ENCODE data around the gene KLHL18. TPM values are rescaled to one million over a fixed set of nuclear protein-coding genes. Genes with fewer than 3 reads are reported as not detected.
"Not testable (repeated sequence)": the region's sequence is repeated elsewhere in the genome, so short reads cannot be mapped to it uniquely, and the experiment has no call there.

The KLHL18 gene
- total and polyA plus RNA-seq, 7 donors = 44.2 to 170 (median 68.7) TPM

DNA sequence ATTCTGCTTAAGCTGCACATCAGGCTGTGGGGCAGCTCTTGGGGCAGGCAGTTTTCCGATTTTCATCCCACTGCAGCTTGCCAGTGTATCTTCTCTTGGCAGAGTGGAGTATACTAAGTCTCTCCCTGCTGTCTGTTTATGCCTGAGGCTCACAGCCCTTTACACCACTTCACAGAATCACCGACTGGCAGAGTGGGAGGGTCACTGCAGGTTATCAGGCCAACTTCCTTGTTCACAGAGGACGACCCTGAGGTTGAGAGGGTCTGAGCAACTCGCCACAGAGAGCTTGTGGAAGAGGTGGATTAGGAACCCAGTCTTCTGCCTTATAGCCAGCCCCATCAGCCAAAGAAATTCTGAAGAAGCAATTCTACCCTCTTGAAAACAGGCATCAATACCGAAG is 31.1 kb upstream of the KLHL18 start:
- Histone ChIP-seq H3K36me3 (ENCODE audit: insufficient read depth in 1 of 2, low read depth in 1 of 2) (no peaks in the 10 kb centered on the region), H3K9me3 (no peaks in the 10 kb centered on the region), H3K4me3 (no peak overlapping the region), H3K4me1 (peaks cover 5% of the 10 kb centered on the region), H3K27me3 (ENCODE audit: insufficient read depth in 3 of 3, low read length in 2 of 3) (no peaks in the 10 kb centered on the region), H3K27ac (no peak overlapping the region)
- TF ChIP-seq, protein P1, sequence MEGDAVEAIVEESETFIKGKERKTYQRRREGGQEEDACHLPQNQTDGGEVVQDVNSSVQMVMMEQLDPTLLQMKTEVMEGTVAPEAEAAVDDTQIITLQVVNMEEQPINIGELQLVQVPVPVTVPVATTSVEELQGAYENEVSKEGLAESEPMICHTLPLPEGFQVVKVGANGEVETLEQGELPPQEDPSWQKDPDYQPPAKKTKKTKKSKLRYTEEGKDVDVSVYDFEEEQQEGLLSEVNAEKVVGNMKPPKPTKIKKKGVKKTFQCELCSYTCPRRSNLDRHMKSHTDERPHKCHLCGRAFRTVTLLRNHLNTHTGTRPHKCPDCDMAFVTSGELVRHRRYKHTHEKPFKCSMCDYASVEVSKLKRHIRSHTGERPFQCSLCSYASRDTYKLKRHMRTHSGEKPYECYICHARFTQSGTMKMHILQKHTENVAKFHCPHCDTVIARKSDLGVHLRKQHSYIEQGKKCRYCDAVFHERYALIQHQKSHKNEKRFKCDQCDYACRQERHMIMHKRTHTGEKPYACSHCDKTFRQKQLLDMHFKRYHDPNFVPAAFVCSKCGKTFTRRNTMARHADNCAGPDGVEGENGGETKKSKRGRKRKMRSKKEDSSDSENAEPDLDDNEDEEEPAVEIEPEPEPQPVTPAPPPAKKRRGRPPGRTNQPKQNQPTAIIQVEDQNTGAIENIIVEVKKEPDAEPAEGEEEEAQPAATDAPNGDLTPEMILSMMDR (IDR thresholded peaks at IDR 0.05) = no peak
- ATAC-seq (no peak), DNase-seq (no peak)
- intact Hi-C loops (cut with DNase I) = loop anchor here (2.0 kb wide), 1 partner anchor 73 kb away; no protein-coding TSS in a partner anchor
- 57 to 68% (median 67%) methylated on average over 5 of the region's 5 CpGs for WGBS, 3 donors

DNA sequence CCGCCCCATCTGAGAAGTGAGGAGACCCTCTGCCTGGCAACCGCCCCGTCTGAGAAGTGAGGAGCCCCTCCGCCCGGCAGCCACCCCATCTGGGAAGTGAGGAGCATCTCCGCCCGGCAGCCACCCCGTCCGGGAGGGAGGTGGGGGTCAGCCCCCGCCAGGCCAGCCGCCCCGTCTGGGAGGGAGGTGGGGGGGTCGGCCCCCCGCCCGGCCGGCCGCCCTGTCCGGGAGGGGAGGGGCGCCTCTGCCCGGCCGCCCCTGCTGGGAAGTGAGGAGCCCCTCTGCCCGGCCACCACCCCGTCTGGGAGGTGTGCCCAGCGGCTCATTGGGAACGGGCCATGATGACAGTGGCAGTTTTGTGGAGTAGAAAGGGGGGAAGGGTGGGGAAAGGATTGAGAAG is 26.4 kb upstream of the KLHL18 start:
- H3K4me1 ChIP-seq; H3K27ac ChIP-seq; H3K4me3 ChIP-seq; intact Hi-C loops (cut with DNase I); H3K9me3 ChIP-seq; H3K27me3 ChIP-seq (ENCODE audit: insufficient read depth in 3 of 3, low read length in 2 of 3); ATAC-seq; H3K36me3 ChIP-seq (ENCODE audit: insufficient read depth in 1 of 2, low read depth in 1 of 2); DNase-seq: not testable (repeated sequence)
- 76 to 85% (median 80%) methylated on average over 16 to 21 of the region's 25 CpGs for WGBS, 3 donors

DNA sequence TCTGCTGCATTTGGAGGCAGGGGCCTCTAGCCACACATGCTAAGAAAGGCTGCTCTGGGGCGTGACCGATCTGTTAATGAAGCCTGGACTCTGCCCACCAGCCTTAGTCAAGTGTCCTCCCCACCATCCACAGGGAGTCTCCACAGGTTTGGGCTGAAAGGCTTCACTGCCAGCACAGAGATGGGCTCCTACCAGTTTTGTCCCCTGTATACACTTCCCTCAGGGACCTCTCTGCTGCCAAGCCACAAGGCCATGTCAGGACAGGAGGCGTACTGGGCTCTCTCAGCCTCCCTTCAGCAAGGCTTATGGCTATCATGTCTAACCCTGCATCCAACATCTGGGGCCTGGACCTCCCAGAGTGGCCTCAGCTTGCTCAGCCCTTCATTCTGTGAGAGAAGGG is 23.6 kb upstream of the KLHL18 start:
- Histone ChIP-seq H3K9me3 (no peaks in the 10 kb centered on the region), H3K4me1 (no peaks in the 10 kb centered on the region), H3K36me3 (ENCODE audit: insufficient read depth in 1 of 2, low read depth in 1 of 2) (no peaks in the 10 kb centered on the region), H3K27ac (no peak overlapping the region), H3K27me3 (ENCODE audit: insufficient read depth in 3 of 3, low read length in 2 of 3) (no peaks in the 10 kb centered on the region), H3K4me3 (no peak overlapping the region)
- TF ChIP-seq, protein P1 (IDR thresholded peaks at IDR 0.05) = no peak
- intact Hi-C loops (cut with DNase I) = no loop called here
- no peak for ATAC-seq
- DNase-seq = no peak
- whole genome bisulfite sequencing, 3 donors = 85 to 96% (median 90%) methylated on average over 3 of the region's 3 CpGs

DNA sequence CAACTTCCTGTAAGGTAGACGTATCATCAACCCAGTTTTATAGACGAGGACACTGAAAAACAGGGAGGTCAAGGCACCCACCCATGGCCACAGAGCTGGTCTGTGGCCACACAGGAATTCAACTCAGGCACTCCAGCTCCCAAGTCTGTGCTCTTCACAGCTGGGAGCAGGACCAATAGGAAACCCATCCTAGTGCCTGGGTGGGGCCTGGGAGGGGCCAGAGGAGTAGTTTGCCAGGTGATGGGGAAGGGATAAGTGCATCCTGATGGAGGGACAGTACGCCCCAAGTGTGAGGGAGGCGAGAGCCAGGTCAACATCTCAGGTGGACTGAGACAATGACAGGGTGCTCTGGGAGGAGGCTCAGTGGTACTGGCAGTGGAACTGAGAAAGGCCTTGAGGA is 22.1 kb upstream of the KLHL18 start:
- DNase-seq (no peak), ATAC-seq (no peak)
- intact Hi-C loops (cut with DNase I) = no loop called here

DNA sequence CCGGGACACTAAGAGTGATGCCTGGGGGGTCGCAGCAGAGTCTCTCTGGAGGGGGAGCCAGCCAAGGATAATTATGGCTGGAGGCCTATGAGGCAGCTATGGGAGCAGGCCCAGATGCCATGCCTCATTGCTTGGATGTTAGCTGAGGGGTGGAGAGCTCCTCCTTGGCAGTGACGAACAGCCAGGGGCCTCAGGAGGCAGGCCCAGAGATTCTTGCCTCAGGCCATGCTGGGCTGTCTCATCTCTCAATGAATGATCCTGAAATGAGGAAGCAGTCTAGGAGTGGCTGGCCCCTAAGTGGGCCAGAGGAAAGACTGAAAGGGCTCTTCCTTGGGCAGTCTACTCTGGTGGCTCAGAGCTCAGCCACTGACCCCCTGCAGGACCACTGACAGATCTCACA is 21.4 kb upstream of the KLHL18 start:
- DNase-seq (no peak), ATAC-seq (no peak)
- TF ChIP-seq, protein P1 (IDR thresholded peaks at IDR 0.05) = no peak
- Histone ChIP-seq H3K27ac (no peak overlapping the region), H3K9me3 (no peaks in the 10 kb centered on the region), H3K4me3 (no peak overlapping the region), H3K27me3 (ENCODE audit: insufficient read depth in 3 of 3, low read length in 2 of 3) (no peaks in the 10 kb centered on the region), H3K36me3 (ENCODE audit: insufficient read depth in 1 of 2, low read depth in 1 of 2) (no peaks in the 10 kb centered on the region), H3K4me1 (peaks cover 3% of the 10 kb centered on the region)
- 87 to 92% (median 90%) methylated on average over 3 of the region's 3 CpGs for WGBS, 3 donors
- intact Hi-C loops (cut with DNase I) = no loop called here

More for the DNA sequence above, 22.1 kb upstream of the KLHL18 start:
- 88 to 93% (median 90%) methylated on average over 4 of the region's 4 CpGs for WGBS, 3 donors
- H3K4me3 ChIP-seq = no peak overlapping the region
- H3K9me3 ChIP-seq = no peaks in the 10 kb centered on the region
- H3K27me3 ChIP-seq (ENCODE audit: insufficient read depth in 3 of 3, low read length in 2 of 3) = no peaks in the 10 kb centered on the region
- H3K27ac ChIP-seq = no peak overlapping the region
- H3K36me3 ChIP-seq (ENCODE audit: insufficient read depth in 1 of 2, low read depth in 1 of 2) = no peaks in the 10 kb centered on the region
- no peaks in the 10 kb centered on the region for H3K4me1 ChIP-seq
- TF ChIP-seq, protein P1 (IDR thresholded peaks at IDR 0.05) = no peak

All from psoas muscle (tissue), 8 donors.